Activated T-cell treated with anti-CD3 and anti-CD28 coated beads, Interleukin-2, amount 50 U/mL, for 72 hours (primary cell): ENCODE results near the gene RGS10. TPM values are rescaled to one million over a fixed set of nuclear protein-coding genes. Genes with fewer than 3 reads are reported as not detected.

Source experiments
- ATAC-seq, 2 donors: fragments of 150-1000 bp; cut with Tn5 transposase; replicated peaks in 1 of 2; 2 replicates each; pipeline ENCODE4 v1.10.0; 2021; ENCODE audit warnings: moderate library complexity in 2 of 2, mild to moderate bottlenecking in 1 of 2
- DNase-seq, 2 donors: peaks; one replicate each; pipeline ENCODE4 v3.0.0; 2021 to 2022; ENCODE audit warnings: mixed read lengths in 1 of 2
- H3K27ac Mint-ChIP-seq: one replicate; pipeline ENCODE4 v1.8.0; 2022; ENCODE audit warnings: mild to moderate bottlenecking, moderate library complexity, mixed read lengths
- H3K27me3 Mint-ChIP-seq: one replicate; pipeline ENCODE4 v1.8.0; 2022; ENCODE audit warnings: low read depth, mixed read lengths
- H3K36me3 Mint-ChIP-seq, 2 donors: one replicate each; pipeline ENCODE4 v1.8.0; 2022; ENCODE audit warnings: mixed read lengths in 2 of 2, mild to moderate bottlenecking in 1 of 2; ENCODE audit not compliant: insufficient read depth in 2 of 2
- H3K4me1 Mint-ChIP-seq: one replicate; pipeline ENCODE4 v1.8.0; 2022; ENCODE audit warnings: low read depth, mixed read lengths
- H3K4me3 Mint-ChIP-seq, 2 donors: one replicate each; pipeline ENCODE4 v1.8.0; 2022; ENCODE audit warnings: mild to moderate bottlenecking in 2 of 2, mixed read lengths in 2 of 2, moderate library complexity in 2 of 2
- H3K9me3 Mint-ChIP-seq, 2 donors: one replicate each; pipeline ENCODE4 v1.8.0; 2022; ENCODE audit warnings: mixed read lengths in 2 of 2
- total RNA-seq, 2 donors: library from RNA; stranded (reverse); gene quantifications; one replicate each; pipeline ENCODE4 v1.2.3, GENCODE V29; 2022

Gene RGS10
- total RNA-seq, 2 donors from 2014 or later, result 161 to 208 TPM

GRCh38 chr10:119478811-119479341, 63.6 kb downstream of the RGS10 start:
- Mint-ChIP-seq H3K27ac (peak overlapping the region; percentile 58), H3K4me1 (peaks cover 29% of the 10 kb centered on the region), H3K9me3 (peaks cover 0 to 3% of the 10 kb centered on the region in 2 donors), H3K27me3 (no peaks in the 10 kb centered on the region), H3K4me3 (peak overlapping the region; percentile 72 to 80), H3K36me3 (no peaks in the 10 kb centered on the region)
- DNase-seq (no peak), ATAC-seq (peak in 1 of 2 donors; percentile 26)

GRCh38 chr10:119478111-119478802, 64.3 kb downstream of the RGS10 start:
- DNase-seq (peak; percentile 38 to 56), ATAC-seq (peak; percentile 88 to 95)
- H3K36me3 Mint-ChIP-seq, result no peaks in the 10 kb centered on the region
- H3K4me1 Mint-ChIP-seq, result peaks cover 29% of the 10 kb centered on the region
- H3K4me3 Mint-ChIP-seq, result peak overlapping the region; percentile 72 to 80
- peaks cover 0 to 3% of the 10 kb centered on the region in 2 donors for H3K9me3 Mint-ChIP-seq
- H3K27ac Mint-ChIP-seq, result peak overlapping the region; percentile 58
- no peaks in the 10 kb centered on the region for H3K27me3 Mint-ChIP-seq

GRCh38 chr10:119477444-119477843, 65.1 kb downstream of the RGS10 start:
- H3K27ac Mint-ChIP-seq, result no peak overlapping the region

GRCh38 chr10:119474606-119475005, 67.9 kb downstream of the RGS10 start:
- ATAC-seq (no peak), DNase-seq (no peak)
- Mint-ChIP-seq H3K4me3 (no peak overlapping the region), H3K27me3 (no peaks in the 10 kb centered on the region), H3K9me3 (peaks cover 0 to 1% of the 10 kb centered on the region in 2 donors), H3K27ac (no peak overlapping the region), H3K4me1 (peaks cover 27% of the 10 kb centered on the region), H3K36me3 (no peaks in the 10 kb centered on the region)

More at GRCh38 chr10:119477444-119477843, 65.1 kb downstream of the RGS10 start:
- H3K4me3 Mint-ChIP-seq, result peak overlapping the region; percentile 72 to 80
- no peaks in the 10 kb centered on the region for H3K27me3 Mint-ChIP-seq
- DNase-seq, result no peak
- no peaks in the 10 kb centered on the region for H3K36me3 Mint-ChIP-seq
- H3K9me3 Mint-ChIP-seq, result peaks cover 0 to 1% of the 10 kb centered on the region in 2 donors
- H3K4me1 Mint-ChIP-seq, result peaks cover 29% of the 10 kb centered on the region
- ATAC-seq, result peak in 1 of 2 donors; percentile 23

GRCh38 chr10:119473771-119474170, 68.7 kb downstream of the RGS10 start:
- Mint-ChIP-seq H3K27me3 (no peaks in the 10 kb centered on the region), H3K4me3 (no peak overlapping the region), H3K9me3 (peaks cover 0 to 1% of the 10 kb centered on the region in 2 donors), H3K4me1 (peaks cover 18% of the 10 kb centered on the region), H3K36me3 (no peaks in the 10 kb centered on the region), H3K27ac (no peak overlapping the region)
- ATAC-seq (no peak), DNase-seq (no peak)

- Mint-ChIP-seq H3K4me3 (no peak overlapping the region), H3K36me3 (no peaks in the 10 kb centered on the region), H3K4me1 (peaks cover 5% of the 10 kb centered on the region), H3K27ac (no peak overlapping the region), H3K27me3 (no peaks in the 10 kb centered on the region), H3K9me3 (peaks cover 0 to 1% of the 10 kb centered on the region in 2 donors)
- no peak for DNase-seq
- ATAC-seq, result no peak
Observed at GRCh38 chr10:119470920-119471702, 71.4 kb downstream of the RGS10 start.

GRCh38 chr10:119469846-119470245, 72.7 kb downstream of the RGS10 start:
- DNase-seq, result no peak
- H3K9me3 Mint-ChIP-seq, result peaks cover 0 to 3% of the 10 kb centered on the region in 2 donors
- H3K4me1 Mint-ChIP-seq, result peaks cover 5% of the 10 kb centered on the region
- no peaks in the 10 kb centered on the region for H3K27me3 Mint-ChIP-seq
- no peaks in the 10 kb centered on the region for H3K36me3 Mint-ChIP-seq
- H3K4me3 Mint-ChIP-seq, result no peak overlapping the region
- ATAC-seq, result no peak
- H3K27ac Mint-ChIP-seq, result no peak overlapping the region

GRCh38 chr10:119469325-119469707, 73.2 kb downstream of the RGS10 start:
- no peak overlapping the region for H3K4me3 Mint-ChIP-seq
- ATAC-seq (no peak), DNase-seq (no peak)
- peaks cover 5% of the 10 kb centered on the region for H3K4me1 Mint-ChIP-seq
- H3K36me3 Mint-ChIP-seq, result no peaks in the 10 kb centered on the region
- no peaks in the 10 kb centered on the region for H3K27me3 Mint-ChIP-seq
- peaks cover 0 to 3% of the 10 kb centered on the region in 2 donors for H3K9me3 Mint-ChIP-seq
- no peak overlapping the region for H3K27ac Mint-ChIP-seq

- peaks cover 0 to 1% of the 10 kb centered on the region in 2 donors for H3K9me3 Mint-ChIP-seq
- ATAC-seq, result no peak
- DNase-seq, result no peak
- no peaks in the 10 kb centered on the region for H3K36me3 Mint-ChIP-seq
- peaks cover 5% of the 10 kb centered on the region for H3K4me1 Mint-ChIP-seq
- no peaks in the 10 kb centered on the region for H3K27me3 Mint-ChIP-seq
- no peak overlapping the region for H3K27ac Mint-ChIP-seq
- H3K4me3 Mint-ChIP-seq, result no peak overlapping the region
Observed at GRCh38 chr10:119468542-119469324, 73.8 kb downstream of the RGS10 start.

GRCh38 chr10:119466655-119467054, 75.9 kb downstream of the RGS10 start:
- Mint-ChIP-seq H3K9me3 (peaks cover 5 to 6% of the 10 kb centered on the region in 2 donors), H3K27me3 (no peaks in the 10 kb centered on the region), H3K27ac (no peak overlapping the region), H3K4me3 (no peak overlapping the region), H3K36me3 (peaks cover 3 to 10% of the 10 kb centered on the region in 2 donors), H3K4me1 (peaks cover 6% of the 10 kb centered on the region)
- ATAC-seq (peak; percentile 84 to 94), DNase-seq (peak; percentile 53 to 56)

- no peak for DNase-seq
- Mint-ChIP-seq H3K4me3 (no peak overlapping the region), H3K27me3 (no peaks in the 10 kb centered on the region), H3K4me1 (peaks cover 12% of the 10 kb centered on the region), H3K27ac (no peak overlapping the region), H3K9me3 (peaks cover 5 to 6% of the 10 kb centered on the region in 2 donors), H3K36me3 (peaks cover 3 to 10% of the 10 kb centered on the region in 2 donors)
- no peak for ATAC-seq
Observed at GRCh38 chr10:119466076-119466475, 76.4 kb downstream of the RGS10 start.

- Mint-ChIP-seq H3K36me3 (peaks cover 3 to 10% of the 10 kb centered on the region in 2 donors), H3K4me3 (no peak overlapping the region), H3K4me1 (peaks cover 17% of the 10 kb centered on the region), H3K27me3 (no peaks in the 10 kb centered on the region), H3K9me3 (peaks cover 5 to 6% of the 10 kb centered on the region in 2 donors), H3K27ac (no peak overlapping the region)
- ATAC-seq, result no peak
- DNase-seq, result no peak
Observed at GRCh38 chr10:119465085-119465484, 77.4 kb downstream of the RGS10 start.
